HG02938 (cell line): ENCODE measurements around the gene JAGN1.
A peak's percentile ranks its signal among the peaks of the same experiment; 100 is the strongest.
"Not testable (repeated sequence)": the region's sequence is repeated elsewhere in the genome, so short reads cannot be mapped to it uniquely, and the experiment has no call there.

ENCODE experiments used
- ATAC-seq: cut with Tn5 transposase; IDR thresholded peaks from one replicate; pipeline ENCODE4 v1.9.1; 2021; ENCODE audit warnings: mild to moderate bottlenecking, moderate library complexity; ENCODE audit not compliant: unreplicated experiment

The JAGN1 gene

DNA sequence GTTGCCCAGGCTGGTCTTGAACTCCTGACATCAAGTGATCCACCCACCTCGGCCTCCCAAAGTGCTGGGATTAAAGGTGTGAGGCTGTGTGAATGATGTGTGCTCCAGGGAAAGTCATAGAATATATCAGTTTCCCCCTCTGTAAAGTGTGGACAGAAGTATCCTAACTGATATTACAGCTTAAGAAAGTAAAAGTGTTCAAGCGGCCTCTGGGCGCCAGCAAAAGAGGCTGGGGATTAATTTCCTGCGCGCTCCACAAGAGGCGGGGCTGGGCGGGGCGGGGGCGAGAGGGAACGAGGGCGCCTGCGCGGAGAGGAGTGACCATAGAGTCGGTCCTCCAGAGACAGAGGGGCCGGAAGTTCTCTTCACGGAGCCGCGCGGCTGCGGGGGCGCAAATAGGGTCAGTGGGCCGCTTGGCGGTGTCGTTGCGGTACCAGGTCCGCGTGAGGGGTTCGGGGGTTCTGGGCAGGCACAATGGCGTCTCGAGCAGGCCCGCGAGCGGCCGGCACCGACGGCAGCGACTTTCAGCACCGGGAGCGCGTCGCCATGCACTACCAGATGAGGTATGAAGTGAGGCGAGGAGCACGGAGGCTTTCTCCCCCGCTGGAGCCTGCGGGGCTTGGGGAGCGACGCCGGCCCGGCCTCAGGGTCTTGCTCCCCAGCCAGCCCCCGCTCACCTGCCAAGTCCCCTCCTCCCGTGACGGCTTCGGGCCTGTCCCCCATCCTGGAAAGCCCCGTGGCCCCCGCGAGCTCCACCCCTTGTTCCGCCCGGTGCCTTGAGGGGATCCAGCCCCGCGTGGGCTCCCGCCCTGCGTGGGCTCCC lies at the start of gene JAGN1:
JAGN1 (plus strand) TSS at position 362 of the 823 bp plus-strand sequence; CDS start at position 475, 113 bp downstream.
- ATAC-seq = peak; percentile 71

DNA sequence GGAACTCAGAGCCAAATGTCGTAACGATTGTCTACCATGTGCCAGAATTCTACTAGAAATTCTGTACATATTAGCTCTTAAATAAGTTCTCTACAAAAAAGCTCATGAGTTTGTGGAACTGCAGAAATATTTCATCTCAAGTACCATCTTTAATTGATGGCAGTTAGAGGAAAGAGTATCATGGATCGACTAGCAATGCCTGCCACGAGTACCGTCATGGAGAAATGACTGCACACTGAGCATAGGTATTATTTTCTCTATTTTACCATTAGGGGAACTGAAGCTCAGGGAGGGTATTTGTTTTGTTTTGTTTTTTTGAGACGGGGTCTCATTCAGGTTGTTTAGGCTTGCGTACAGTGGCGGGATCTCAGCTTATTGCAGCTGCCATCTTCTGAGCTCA lies 49.4 kb upstream of the JAGN1 start:
- no peak for ATAC-seq

DNA sequence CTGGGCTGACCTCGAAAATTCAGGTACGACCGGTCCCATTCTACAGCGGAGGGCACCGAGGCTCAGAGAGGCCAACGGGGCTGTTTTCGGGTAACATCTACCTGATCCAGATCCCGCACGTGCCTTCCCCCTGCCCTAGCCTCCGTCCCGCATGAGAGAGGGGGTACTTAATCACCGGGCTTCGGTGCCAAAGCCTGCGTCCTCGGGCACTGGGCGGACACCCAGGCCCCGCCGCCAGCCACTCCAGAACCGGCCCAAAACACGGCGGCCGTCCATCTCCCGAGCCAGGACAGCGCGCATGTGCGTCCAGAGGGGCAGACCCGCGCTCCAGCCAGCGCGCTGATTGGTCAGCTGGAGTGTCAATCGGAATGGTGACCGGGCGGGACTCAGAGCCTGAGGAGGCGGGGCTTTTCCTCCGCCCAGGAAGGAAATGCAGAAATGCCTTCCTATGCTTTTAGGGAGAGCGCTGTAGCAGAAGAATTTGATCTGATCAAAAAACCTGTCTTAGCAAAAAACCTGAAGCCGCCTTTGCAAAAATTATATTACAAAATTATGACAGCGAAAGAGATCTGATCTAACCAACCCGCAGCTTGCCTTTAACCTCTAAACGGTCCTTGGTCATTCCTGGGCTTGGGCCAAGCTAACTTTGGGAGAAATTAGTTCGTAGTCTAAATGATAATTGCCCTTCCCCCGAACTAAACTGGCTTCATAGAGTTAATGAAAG lies 46.5 kb upstream of the JAGN1 start, which contains the start of gene RPUSD3:
RPUSD3 (minus strand) TSS at position 294 of the 724 bp plus-strand sequence; CDS start at position 276, 18 bp downstream.
- peak; percentile 95 for ATAC-seq

DNA sequence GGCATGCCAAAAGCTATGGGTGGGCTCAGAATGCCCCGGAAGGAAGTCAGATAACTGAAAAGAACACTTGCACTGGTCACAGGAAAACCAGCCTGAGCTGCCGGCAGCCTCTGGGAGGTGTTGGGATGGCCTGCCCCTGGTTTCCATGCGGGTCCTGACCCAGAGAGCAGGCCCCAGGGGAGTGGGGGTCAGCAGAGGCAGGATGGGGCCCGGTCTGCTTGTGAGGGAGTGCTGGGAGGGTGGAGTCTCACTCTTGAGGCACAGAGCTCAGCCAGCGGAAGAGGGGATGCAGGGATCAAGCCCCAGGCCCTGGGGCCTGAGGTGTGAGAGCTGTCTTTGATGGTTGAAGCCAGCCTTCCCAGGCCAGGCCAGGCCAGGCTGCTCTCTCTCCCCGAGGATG lies 44.2 kb upstream of the JAGN1 start:
- no peak for ATAC-seq

DNA sequence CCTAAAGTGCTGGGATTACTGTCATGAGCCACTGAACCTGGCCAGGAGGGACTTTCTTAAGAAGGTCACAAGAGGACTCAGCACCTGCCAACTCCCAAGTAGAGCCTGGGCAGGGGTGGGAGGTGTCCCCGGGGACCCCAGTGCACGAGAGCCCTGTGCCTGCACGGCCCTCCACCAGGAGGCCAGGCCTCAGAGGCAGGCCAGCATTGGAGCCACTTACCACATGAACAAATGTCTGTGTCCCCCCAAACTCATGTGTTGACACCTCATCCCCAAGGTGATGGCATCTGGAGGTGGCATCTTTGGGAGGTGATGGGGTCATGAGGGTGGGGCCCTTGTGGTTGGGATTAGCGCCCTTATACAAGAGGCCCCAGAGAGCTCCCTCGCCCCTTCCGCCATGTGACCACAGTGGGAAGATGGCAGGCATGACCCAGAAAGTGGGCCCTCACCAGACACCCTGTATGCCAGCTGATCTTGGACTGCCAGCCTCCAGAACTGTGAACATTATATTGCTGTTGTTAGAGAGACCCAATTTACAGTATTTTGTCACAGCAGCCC lies 43.4 kb upstream of the JAGN1 start:
- no peak for ATAC-seq

DNA sequence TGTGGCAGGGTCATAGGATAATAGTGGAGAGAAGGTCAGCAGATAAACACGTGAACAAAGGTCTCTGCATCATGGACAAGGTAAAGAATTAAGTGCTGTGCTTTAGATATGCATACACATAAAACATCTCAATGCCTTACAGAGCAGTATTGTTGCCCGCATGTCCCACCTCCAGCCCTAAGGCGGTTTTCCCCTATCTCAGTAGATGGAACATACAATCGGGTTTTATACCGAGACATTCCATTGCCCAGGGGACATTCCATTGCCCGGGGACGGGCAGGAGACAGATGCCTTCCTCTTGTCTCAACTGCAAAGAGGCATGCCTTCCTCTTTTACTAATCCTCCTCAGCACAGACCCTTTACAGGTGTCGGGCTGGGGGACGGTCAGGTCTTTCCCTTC lies 42.5 kb upstream of the JAGN1 start:
- ATAC-seq = not testable (repeated sequence)

DNA sequence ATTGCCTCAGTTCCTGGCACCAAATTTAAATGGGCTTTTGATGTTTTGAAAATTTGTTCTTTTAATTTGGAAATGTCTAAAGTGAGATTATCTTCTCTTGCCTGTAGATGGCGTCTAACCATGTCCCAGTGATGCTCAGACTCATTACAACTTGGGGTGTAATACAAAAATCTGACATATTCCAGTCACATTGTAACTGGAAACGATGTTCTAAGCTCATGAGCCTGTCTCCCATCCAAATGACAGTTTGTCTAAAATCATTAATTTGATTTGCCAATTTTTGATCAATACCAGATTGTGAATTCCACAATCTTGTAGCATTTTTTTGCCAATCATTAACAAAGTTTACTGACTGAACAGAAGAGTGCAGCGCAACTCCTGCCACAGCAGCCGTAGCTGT lies 41.5 kb upstream of the JAGN1 start:
- not testable (repeated sequence) for ATAC-seq

DNA sequence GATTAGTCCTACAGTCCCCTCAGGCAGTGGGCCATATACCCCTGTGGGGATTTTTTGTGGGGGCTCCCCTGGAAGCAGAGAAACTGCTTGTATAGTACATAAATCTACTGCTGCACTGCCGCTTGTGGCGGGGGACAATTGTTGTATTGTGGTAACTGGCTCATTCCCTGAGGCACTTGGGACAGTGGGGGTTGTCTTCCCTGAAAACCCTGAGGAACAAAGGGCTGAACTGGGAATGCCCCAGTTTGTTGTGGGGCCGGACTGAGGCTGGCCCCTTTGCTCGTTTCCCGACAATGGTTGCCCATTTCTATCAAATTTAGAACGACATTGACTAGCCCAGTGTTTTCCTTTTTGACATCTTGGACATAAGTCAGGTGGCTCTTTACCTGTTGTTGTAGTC lies 39.0 kb upstream of the JAGN1 start:
- ATAC-seq = not testable (repeated sequence)

DNA sequence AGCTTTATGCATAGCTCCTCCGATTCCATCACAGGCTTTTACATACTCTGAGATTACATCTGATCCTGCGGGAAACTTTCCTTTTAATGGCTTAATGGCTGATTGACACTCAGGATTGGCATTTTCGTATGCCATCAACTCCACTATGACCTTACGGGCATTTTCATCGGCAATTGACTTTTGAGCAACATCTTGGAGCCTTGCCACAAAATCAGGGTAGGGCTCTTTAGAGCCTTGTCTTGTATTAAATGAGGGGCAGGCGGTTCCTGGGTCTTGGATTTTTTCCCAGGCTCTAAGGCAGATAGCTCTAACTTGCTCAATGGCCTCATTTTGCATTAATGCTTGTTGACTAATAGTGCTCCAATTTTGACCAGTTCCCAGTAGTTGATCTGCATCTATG lies 38.5 kb upstream of the JAGN1 start:
- not testable (repeated sequence) for ATAC-seq

DNA sequence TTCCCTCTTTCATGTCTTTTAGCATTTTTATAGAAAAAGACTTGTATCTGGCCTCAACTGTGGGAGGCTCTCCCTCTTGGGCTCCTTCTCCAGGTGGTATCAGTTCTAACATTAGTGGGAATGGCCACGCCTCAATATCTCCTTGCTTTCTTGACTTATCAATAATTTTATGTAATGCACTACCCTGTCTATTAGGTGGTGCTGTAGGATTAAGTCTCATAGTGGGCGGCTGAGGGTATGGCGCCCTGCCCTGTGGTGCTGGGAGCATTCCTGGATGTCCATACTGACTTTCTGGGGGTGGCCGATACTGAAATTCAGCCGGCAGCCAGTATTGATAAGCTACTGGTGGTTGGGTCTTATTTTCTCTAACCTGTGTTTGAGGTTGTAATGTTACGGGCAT lies 37.9 kb upstream of the JAGN1 start:
- no peak for ATAC-seq

DNA sequence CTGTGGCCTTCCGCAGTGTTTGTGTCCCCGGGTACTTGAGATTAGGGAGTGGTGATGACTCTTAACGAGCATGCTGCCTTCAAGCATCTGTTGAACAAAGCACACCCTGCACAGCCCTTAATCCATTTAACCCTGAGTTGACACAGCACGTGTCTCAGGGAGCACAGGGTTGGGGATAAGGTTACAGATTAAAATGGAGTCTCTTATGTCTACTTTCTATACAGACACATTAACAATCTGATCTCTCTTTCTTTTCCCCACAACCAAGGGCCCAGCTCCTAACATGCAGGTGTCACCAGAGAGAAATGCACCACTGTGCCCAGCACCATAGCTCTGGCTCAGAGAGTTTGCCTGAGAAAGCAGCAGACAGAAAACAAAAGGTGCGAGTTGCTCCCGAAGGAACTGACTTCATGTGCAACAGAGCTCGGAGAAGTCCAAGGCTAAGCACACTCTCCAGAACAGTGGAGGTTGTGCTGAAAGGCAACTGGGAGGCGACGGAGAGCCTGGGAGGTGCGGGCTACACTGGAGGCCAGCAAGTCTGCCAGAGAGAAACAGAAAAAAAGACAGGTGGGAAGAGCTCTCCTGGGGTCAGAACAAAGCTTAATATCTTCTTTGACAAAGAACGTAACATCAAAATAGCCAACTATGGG lies 36.0 kb upstream of the JAGN1 start:
- not testable (repeated sequence) for ATAC-seq

DNA sequence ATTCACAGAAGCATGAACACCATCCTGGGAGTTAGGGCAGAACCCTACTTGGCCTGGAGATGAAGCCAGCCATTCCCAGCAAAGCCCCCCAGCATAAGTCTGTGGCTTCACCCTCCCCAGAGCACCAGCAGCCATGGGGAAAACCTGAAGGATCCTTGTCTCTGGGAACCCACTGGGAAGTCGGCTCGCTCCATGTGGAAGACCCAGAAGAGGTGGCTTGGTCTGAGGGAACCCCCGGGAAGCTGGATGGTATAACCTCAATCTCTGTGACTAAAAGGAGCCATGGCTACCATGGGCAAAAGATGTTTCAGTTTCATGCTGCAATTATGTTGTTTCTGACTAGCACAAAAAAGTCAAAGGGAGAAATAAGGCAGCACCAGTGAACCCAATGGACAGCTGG lies 34.8 kb upstream of the JAGN1 start:
- ATAC-seq = no peak

DNA sequence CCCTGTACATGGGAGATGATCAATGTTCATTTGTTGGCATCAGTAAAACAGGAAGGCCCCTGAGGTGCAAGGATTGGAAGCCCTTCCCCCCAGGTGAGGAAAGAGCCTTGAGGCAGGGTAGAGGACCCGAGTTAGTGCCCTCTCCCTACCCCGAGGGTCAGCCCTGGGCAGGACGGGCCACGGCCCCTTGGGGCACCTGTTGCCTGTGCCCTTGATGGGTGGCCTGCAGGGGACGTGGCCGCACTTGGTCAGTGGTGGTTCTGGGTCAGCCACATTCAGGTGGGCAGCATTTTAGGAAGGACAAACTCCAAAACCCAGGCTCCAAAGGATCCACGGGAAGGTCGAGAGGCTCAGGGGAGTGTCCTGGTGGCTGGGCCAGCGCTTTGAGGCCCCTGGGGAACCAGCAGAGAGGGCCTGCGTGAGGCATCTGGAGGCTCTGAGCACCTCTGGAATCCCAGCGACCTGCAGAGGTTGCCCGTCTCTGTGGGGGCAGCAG lies 30.8 kb upstream of the JAGN1 start:
- ATAC-seq = no peak

DNA sequence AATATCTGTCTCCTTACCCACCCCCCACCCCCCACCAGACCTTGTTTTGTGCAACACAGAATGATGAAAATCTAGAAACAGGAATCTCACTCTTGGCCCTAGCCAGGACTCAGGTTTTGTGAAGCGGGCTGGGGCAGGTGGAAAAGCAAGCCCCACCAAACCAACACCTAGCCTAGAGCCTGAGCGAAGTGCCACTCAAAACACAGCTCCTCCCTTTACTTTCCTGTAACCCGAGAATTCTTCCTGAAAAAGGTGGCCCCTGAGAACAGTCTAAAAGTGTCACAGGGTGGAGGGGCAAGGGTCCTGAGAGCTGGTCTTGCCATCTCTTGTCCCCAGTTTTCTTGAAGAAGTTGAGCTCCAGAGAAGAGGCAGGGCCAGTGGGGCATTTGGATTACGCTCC lies 29.2 kb upstream of the JAGN1 start:
- no peak for ATAC-seq

DNA sequence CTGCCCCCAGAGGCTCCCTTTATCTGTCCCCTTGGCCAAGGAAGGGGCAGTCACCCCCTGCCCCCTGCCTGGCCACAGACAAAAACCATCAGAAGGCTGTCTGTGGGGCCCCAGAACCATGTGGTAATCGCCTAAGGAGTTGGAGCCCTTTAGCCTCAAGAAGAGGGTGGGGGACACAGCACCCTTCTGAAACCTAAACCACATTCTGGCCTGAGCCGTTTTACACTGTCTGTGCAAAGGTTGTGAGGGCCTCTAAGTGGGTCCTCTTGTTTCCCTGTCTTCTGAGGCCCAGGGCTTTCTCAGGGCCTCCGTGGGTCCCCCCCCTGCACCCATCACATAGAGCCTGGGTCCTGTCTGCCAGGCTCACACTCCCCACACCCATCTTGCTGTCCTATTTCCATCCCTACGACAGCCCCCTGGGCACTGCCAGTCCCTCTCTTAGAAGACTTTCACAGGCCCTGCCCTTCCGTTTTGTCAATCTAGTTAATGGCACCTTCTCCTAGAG lies 28.7 kb upstream of the JAGN1 start:
- ATAC-seq = no peak

DNA sequence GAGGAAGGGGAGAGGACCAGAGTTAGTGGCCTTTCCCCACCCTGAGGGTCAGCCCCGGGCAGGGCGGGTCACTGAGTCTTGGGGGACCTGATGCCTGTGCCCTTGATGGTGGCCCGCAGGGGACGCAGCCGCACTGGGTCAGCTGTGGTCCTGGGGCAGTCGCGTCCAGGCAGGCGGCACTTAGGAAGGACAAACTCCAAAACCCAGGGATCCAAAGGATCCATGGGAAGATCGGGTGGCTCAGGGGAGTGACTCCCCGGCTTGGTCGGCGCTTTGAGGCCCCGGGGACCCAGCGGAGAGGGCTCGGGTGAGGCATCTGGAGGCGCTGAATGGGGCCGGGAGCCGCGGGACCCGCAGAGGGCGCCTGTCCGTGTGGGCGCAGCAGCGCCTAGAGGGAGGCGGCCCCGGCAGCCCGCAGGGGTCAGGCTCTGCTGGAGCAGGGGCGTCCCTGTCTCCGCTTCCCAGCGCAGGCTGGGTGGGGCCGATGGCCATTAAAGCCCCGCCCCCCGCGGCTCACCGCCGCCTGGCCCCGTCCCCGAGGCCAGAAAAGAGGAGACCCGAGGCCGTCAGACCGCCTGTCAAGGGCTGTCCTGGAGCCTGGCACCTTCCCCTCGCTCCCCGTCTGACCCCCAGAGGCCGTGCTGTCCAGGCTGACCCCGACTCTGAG lies 27.9 kb upstream of the JAGN1 start:
- no peak for ATAC-seq

DNA sequence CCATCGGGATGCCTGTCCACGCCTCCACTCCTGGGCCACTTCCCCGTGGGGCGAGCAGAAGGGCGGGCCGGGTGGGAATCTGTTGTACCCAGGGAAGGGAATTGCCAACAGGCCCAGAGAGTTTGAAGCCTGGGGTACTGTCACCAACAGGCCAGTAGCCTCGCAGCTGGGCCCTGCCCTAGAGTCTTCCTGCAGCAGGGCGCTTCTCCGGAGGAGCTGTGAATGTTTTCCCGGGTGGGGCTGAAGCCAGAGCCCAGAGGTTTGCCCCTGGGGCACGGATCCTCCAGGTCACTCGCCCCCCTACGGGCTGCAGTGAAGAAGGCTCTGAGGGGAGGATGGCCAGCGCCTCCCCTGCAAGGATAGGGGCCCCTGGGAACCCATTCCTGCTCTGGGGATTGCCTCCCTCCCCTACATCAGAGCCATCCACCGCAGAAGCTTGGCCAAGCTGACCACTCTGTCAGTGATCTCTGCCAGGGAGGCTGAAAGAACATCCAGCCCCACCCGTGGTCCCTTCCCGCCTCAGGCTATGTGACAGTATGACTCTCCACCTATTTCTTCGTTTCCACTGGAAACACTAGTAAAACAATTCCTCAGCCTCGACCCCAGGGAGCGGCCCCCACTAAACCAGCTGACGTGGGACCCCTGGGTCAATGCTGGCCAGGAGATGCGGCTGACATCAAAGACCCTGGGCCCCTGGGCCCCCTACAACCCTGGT lies 27.2 kb upstream of the JAGN1 start:
- ATAC-seq = no peak

DNA sequence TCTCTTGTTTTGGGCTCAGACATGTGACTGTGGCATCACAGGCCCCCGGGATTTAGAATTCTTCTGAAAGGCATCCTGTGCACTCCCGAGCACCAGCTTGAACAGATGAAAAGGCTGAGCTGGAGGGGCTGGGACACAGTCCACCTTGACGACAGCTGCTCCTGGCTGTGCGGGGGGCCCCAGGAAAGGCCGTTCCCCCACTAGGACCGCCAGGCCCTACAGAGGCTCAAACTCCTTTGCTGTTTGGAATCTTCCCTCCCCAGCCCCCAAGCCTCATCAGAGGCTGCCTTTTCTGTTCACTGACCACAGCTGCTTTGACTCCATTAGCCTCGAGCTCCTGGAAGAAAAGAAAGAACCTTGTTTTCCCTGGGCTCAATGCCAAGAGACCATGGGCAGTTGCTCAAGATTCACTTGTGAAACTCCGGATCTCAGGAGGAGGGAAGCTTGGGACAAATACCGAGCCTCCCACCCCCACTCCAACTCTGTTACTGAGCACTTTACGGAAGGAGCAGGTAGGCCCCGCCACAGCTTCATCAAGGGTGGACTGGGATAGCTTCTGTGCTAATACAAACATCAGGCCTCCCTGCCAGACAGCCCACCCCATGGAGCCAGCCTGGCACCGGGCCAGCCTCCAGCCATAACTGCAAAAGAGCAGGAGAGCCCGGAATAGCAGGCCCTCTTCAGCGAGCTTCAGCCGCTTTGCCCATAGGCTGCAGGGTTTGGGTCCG lies 26.0 kb upstream of the JAGN1 start:
- ATAC-seq = no peak

DNA sequence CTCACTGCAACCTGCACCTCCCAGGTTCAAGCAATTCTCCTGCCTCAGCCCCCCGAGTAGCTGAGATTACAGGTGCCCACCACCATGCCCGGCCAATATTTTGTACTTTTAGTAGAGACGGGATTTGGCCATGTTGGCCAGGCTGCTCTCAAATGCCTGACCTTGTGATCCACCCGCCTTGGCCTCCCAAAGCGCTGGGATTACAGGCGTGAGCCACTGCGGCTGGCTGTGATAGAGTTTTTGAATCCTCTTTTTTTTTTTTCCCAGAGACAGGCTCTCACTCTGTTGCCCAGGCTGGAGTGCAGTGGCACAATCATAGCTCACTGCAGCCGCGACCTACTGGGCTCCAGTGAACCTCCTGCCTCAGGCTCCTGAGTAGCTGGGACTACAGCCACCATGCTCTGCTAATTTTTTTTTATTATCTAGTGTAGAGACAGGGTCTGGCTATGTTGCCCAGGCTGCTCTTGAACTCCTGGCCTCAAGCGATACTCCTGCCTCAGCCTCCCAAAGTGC lies 25.2 kb upstream of the JAGN1 start:
- not testable (repeated sequence) for ATAC-seq
